ENCODE results near the gene PQBP1. TPM values are rescaled to one million over a fixed set of nuclear protein-coding genes. Genes with fewer than 3 reads are reported as not detected.
A peak's percentile ranks its signal among the peaks of the same experiment; 100 is the strongest.

PQBP1 gene
- total RNA-seq, 1 experiment from 2014 or later = 110 TPM

- H3K4me3 Mint-ChIP-seq (ENCODE audit: low read depth, unreplicated experiment) = peak within 1 kb of the TSS; percentile 97
- peaks cover 16% of the 10 kb centered on the region for H3K4me1 Mint-ChIP-seq (ENCODE audit: low read depth, unreplicated experiment)
- no TSS peak for BruUV-seq (replicated peaks)
- H3K27me3 Mint-ChIP-seq (ENCODE audit: unreplicated experiment) = no peaks in the 10 kb centered on the region
- peak; percentile 87 for DNase-seq
- H3K36me3 Mint-ChIP-seq (ENCODE audit: insufficient read depth, unreplicated experiment) = peaks cover 51% of the 10 kb centered on the region
- TF ChIP-seq, protein P1, sequence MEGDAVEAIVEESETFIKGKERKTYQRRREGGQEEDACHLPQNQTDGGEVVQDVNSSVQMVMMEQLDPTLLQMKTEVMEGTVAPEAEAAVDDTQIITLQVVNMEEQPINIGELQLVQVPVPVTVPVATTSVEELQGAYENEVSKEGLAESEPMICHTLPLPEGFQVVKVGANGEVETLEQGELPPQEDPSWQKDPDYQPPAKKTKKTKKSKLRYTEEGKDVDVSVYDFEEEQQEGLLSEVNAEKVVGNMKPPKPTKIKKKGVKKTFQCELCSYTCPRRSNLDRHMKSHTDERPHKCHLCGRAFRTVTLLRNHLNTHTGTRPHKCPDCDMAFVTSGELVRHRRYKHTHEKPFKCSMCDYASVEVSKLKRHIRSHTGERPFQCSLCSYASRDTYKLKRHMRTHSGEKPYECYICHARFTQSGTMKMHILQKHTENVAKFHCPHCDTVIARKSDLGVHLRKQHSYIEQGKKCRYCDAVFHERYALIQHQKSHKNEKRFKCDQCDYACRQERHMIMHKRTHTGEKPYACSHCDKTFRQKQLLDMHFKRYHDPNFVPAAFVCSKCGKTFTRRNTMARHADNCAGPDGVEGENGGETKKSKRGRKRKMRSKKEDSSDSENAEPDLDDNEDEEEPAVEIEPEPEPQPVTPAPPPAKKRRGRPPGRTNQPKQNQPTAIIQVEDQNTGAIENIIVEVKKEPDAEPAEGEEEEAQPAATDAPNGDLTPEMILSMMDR (IDR thresholded peaks at IDR 0.05; ENCODE audit: unreplicated experiment) = no peak
- intact Hi-C loops (cut with micrococcal nuclease; ENCODE audit: unreplicated experiment) = loop anchor here (10.0 kb wide), 2 partner anchors 47 to 107 kb away; partner anchors contain the start of gene HDAC6
- CTCF ChIA-PET = interaction anchor here (0.6 to 1.2 kb wide), 5 partner anchors 14 to 255 kb away, joined by 3 to 4 read pairs (median 3); partner anchors contain the start of genes PCSK1N, PQBP1 and TIMM17B
- H3K9me3 Mint-ChIP-seq (ENCODE audit: low read depth, unreplicated experiment) = no peaks in the 10 kb centered on the region
- H3K27ac Mint-ChIP-seq (ENCODE audit: unreplicated experiment) = peak within 1 kb of the TSS; percentile 94
Observed at GRCh38 chrX:48911412-48912182, 13.9 kb downstream of the PQBP1 start, which contains the start of gene SLC35A2. Gene SLC35A2 (minus strand): TSS chrX:48911646. CDS start chrX:48911636, 10 bp downstream.

DNA sequence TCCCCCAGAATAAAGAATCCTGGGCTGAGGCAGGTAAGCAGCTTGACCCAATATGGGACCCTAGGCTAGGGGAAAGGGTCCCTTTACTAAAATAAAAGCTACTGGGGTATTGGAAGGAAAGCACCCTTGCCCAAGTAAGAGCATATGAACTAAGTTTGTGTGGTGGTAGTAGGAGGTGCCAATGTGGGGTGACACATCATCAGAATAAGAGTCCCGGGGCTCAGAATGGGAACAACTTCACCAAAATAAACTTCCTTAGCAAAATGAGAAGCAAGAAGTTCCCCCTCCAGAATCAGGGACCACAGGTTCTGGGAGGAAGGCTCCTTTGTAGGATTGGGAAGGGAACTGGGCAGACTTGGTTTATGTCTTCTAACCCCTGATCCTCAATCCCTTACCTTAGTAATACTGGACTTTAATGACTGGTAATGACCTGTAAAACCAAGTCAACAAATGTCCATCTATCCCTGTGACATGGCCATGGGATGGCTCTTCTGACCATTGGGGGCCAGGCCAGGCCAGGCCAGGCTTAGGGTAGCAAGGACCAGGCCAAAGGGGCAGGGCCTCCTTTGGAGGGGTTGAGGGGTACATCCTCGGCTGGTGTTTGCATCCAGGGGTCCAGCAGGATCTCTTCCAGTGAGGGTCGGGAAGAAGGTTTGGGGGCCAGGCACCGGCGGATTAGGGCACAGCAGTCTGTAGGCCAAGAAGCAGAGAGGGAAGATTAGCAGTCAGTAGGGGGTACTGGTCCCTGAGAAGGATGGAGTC, 16.1 kb downstream of the PQBP1 start:
- CTCF ChIA-PET = interaction anchor here (0.7 kb wide), 2 partner anchors 15 to 799 kb away, joined by 3 to 5 read pairs; no protein-coding TSS in a partner anchor
- Mint-ChIP-seq H3K36me3 (ENCODE audit: insufficient read depth, unreplicated experiment) (peaks cover 60% of the 10 kb centered on the region), H3K9me3 (ENCODE audit: low read depth, unreplicated experiment) (no peaks in the 10 kb centered on the region), H3K4me3 (ENCODE audit: low read depth, unreplicated experiment) (no peak overlapping the region), H3K27ac (ENCODE audit: unreplicated experiment) (no peak overlapping the region), H3K27me3 (ENCODE audit: unreplicated experiment) (no peaks in the 10 kb centered on the region), H3K4me1 (ENCODE audit: low read depth, unreplicated experiment) (peaks cover 25% of the 10 kb centered on the region)
- BruUV-seq (replicated peaks) = no TSS peak
- TF ChIP-seq, protein P1 (IDR thresholded peaks at IDR 0.05; ENCODE audit: unreplicated experiment) = no peak
- intact Hi-C loops (cut with micrococcal nuclease; ENCODE audit: unreplicated experiment) = loop anchor here (10.0 kb wide), 2 partner anchors 49 to 109 kb away; partner anchors contain the start of gene HDAC6
- DNase-seq = no peak

DNA sequence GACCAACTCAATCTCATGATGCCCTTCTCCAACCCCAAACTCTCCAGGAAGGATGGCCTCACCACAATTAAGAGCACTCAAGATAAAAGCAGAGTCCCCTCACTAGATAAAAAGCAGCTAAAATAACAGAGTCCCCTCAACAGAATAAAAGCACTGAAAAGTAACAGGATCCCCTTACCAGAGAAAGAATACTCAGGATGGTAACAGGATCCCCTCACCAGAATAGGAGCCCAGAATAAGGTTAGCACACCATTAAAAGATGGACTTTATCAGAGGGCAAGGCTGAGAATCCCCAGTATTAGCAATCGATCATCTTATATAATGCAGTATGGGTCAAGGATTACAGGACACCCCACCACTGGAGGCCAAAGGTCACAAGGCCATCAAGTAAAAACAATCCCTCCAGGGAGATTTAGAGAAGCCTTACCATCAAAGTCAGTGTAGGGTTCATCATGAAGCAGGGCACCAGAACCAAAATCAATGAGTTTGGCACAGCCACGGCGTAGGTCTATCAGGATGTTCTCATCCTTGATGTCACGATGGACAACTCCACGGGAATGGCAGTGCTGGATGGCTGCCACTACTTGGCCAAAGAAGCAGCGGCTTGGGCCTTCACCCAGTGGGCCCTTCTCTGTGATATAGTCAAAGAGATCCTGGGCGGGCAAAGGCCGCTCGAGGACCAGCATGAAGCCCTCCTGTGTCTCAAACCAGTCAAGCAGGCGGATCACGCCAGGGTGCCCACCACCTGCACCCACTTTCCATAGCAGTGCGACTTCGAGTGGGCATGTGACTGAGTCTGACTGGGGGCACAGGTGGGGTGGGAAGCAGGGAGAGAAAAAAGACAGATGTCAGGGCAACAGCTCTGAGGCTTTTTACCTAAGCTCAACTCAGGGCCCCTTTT, 17.1 kb downstream of the PQBP1 start:
- peaks cover 65% of the 10 kb centered on the region for H3K36me3 Mint-ChIP-seq (ENCODE audit: insufficient read depth, unreplicated experiment)
- no peak overlapping the region for H3K4me3 Mint-ChIP-seq (ENCODE audit: low read depth, unreplicated experiment)
- no peaks in the 10 kb centered on the region for H3K27me3 Mint-ChIP-seq (ENCODE audit: unreplicated experiment)
- intact Hi-C loops (cut with micrococcal nuclease; ENCODE audit: unreplicated experiment) = loop anchor here (10.0 kb wide), 2 partner anchors 50 to 110 kb away; partner anchors contain the start of gene HDAC6
- no peaks in the 10 kb centered on the region for H3K9me3 Mint-ChIP-seq (ENCODE audit: low read depth, unreplicated experiment)
- DNase-seq = no peak
- no peak overlapping the region for H3K27ac Mint-ChIP-seq (ENCODE audit: unreplicated experiment)
- BruUV-seq (replicated peaks) = no TSS peak
- CTCF ChIA-PET = no interaction called here
- TF ChIP-seq, protein P1 (IDR thresholded peaks at IDR 0.05; ENCODE audit: unreplicated experiment) = no peak
- peaks cover 30% of the 10 kb centered on the region for H3K4me1 Mint-ChIP-seq (ENCODE audit: low read depth, unreplicated experiment)

All from Calu3 (cell line).